GM21360 (cell line): ENCODE data around the gene COPG2.
"Not testable (repeated sequence)": the region's sequence is repeated elsewhere in the genome, so short reads cannot be mapped to it uniquely, and the experiment has no call there.

Experiments used
- ATAC-seq: cut with Tn5 transposase; IDR thresholded peaks from one replicate; pipeline ENCODE4 v1.9.1; 2021; ENCODE audit warnings: mild to moderate bottlenecking, moderate library complexity; ENCODE audit not compliant: unreplicated experiment

The COPG2 gene

GRCh38 chr7:130654850-130655249, 13.7 kb downstream of the COPG2 start:
- no peak for ATAC-seq

DNA sequence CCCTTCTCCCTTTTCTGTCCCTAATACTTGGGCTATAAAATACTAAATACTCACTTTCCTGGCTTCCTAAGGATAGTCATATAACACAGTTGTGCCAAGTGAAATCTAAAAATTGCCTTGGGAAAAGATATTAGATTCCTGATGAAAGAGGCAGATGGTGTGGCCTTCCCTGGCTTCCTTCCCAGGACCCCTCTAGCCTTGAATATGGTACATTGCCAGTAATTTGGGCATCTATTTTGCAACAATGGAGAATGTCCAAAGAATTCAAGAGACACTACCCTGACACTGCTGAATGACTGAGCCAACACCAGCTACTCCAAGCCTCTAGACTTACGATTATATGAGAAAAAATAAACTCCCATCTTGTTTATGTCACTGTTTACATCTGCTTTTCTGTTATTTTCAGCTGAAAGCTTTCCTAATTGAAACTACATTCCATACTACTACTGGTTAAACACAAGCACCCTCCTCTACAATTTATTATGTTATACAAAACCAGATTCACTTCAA, 17.9 kb downstream of the COPG2 start:
- ATAC-seq: no peak

GRCh38 chr7:130649004-130649790, 19.4 kb downstream of the COPG2 start:
- ATAC-seq: no peak

DNA sequence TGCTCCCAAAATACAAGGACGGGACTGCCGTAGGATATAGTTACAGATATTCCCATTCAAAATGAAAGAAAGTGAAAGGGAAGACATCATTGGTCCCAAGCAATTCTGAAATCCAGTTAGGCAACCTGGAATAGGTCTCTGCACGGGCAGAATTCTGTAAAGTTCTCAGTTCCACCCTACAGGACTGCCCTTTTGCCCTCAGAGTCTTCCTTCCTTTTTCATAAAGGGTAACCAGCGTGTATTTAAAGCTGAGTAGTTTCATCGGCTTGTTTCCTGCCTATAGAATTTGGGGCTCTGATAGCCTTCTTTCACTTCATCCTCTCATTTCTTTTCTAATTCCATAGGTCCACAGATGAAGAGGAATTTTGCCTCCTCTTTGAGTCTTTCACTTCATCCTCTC, 20.0 kb downstream of the COPG2 start:
- no peak for ATAC-seq

DNA sequence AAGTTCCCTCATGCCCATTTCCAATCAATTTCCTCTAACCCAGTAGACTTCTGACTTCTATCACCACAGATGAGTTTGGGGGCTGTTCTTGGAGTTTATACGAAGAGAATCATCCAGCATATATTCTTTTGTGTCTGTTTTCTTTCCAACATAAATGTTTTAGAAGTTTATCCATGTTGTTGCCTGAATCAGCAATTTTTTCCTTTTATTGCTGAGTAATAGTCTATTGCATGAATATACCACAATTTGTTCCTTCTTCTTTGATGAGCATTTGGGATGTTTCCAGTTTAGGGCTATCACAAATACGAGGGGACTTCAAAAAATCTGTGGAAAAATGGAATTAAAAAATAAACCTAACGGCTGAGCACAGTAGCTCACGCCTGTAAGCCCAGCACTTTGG, 26.2 kb downstream of the COPG2 start:
- ATAC-seq: no peak

DNA sequence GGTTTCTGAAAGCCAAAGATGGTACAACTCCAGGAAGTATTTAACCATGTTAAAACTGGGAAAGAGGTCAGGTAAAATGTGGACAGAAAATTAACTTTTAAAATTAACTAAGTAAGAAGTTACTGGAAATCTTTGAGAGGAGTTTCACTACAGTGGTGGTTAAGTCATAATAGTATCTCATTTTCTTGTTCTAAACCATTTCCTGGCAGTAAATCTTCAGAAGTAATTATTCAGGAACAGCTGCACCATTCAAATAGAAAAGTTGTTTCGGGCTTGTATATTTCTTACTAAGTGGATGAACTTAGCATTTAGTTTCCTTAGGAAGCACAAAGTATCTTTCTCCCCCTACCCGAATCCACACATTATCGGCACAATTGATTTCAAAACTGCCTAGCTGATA, 27.1 kb downstream of the COPG2 start:
- no peak for ATAC-seq

DNA sequence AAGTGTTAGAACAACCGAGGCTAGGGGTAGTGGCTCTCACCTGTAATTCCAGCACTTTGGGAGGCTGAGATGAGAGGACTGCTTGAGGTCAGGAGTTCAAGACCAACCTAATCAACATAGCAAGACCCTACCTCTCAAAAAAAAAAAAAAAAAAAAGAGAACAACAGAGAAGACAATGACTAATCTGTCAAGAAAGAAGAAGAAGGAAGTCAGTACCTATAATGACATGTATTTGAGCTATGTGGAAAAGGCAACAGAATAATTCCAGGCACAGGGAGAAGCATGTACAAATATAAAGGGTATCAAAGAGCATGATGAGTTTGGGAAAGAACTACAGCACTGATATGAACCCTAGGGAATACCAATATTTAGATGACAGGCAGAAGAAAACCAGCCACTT, 27.5 kb downstream of the COPG2 start:
- ATAC-seq: no peak

- no peak for ATAC-seq
These were observed 29.2 kb downstream of the COPG2 start for GRCh38 chr7:130639388-130639787.

DNA sequence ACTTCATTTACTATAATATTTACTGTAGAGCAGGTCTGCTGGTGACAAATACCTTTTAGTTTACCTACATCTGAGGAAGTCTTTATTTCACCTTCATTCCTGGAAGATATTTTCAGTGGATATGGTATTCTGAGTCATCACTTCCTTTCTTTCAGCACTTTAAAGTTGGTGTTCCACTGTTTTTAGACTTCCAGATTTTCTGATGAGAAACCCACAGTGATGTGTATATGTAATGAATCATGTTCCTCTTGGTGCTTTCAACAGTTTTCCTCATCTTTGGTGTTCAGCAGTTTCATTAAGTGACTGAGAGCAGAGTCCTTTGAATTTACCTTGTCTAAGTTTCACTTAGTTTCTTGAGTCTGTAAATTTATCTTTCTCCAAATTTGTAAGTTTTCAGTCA, 36.4 kb downstream of the COPG2 start:
- ATAC-seq: no peak

DNA sequence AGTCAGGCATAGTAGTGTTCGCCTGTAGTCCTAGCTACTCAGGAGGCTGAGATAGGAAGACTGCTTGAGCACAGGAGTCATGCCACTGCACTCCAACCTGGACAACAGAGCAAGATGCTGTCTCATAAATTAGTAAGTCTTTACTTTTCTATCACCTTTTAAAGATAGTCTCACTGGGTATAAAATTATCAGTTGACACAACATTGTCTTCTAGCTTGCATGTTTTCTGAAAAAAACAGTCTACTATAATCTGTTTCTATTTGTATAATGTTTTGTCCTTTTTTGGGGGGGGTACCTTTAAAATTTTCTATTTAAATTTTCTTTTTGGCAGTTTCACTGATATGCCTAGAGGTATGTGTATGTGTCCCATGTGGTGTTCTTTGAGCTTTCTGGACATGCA, 39.6 kb downstream of the COPG2 start:
- ATAC-seq: no peak

GRCh38 chr7:130627775-130628174, 40.8 kb downstream of the COPG2 start:
- no peak for ATAC-seq

DNA sequence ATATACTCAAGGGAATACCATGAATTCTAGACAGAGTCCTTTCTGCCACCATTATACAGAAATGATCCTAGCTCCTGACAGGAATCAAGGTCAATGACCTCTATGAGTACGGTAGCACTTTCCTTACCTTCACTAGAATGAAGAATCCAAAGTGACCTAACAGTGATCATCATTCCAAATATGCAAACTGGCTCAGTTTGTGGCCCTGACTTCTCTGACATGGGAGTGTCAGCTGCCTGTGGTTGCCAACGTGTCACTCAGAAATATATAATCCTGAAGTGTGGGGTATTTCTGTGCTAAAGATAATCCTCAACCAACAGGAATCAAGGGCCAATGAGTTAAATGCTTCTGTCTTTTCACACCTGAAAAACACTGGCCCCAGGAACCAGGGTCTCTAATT, 45.7 kb downstream of the COPG2 start:
- no peak for ATAC-seq

- no peak for ATAC-seq
These were observed 53.0 kb downstream of the COPG2 start for GRCh38 chr7:130615583-130615982.

GRCh38 chr7:130614449-130614848, 54.1 kb downstream of the COPG2 start:
- no peak for ATAC-seq

- ATAC-seq: no peak
These were observed 57.3 kb downstream of the COPG2 start for GRCh38 chr7:130611218-130611617.

DNA sequence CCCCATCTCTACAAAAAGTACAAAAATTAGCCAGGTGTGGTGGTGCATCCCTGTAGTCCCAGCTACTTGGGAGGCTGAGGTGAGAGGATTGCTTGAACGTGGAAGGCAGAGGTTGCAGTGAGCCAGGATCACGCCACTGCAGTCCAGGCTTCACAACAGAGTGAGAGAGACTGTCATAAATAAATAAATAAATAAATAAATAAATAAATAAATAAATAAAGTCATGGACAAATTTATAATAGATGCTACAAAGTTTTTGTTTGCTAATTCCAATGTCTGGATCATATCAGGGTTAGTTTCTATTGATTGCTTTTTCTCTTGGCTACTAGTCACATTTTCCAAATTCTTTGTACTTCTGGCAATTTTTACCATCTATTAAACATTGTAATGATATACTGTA, 61.5 kb downstream of the COPG2 start:
- not testable (repeated sequence) for ATAC-seq

DNA sequence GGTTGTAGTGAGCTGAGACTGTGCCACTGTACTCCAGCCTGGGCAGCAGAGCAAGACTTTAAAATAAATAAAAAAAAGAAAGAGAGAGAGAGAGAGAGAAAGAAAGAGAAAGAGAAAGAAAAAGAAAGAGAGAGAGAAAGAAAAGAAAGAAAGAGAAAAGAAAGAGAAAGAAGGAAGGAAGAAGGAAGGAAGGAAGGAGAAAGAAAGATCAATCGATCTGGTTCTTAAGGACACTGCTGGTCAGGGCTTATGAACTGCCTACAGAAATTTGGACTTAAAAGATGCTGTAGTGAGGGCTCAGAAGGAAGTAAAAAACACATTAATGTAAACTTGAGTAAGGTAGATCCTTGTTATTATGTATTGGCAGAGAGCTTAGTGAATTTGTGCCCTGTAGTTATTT, 62.4 kb downstream of the COPG2 start:
- no peak for ATAC-seq

DNA sequence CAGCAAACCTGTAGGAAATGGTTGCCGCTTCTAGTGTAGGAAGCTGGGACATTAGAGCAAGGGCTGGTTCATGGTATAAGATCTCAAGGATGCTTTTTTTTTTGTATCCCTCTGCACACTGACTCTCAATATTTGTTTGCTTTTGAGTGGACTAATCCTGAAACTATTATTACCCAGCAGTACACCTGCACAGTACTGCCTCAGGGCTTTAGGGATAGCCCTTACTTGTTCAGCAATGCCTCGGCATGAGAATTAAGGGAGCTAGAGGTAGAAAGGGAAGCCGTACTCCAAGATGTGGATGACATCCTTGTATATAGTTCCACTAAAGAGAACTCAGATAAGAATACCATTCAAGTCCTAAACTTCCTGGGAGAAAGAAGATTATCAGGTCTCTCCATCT, 70.5 kb downstream of the COPG2 start:
- ATAC-seq: no peak

DNA sequence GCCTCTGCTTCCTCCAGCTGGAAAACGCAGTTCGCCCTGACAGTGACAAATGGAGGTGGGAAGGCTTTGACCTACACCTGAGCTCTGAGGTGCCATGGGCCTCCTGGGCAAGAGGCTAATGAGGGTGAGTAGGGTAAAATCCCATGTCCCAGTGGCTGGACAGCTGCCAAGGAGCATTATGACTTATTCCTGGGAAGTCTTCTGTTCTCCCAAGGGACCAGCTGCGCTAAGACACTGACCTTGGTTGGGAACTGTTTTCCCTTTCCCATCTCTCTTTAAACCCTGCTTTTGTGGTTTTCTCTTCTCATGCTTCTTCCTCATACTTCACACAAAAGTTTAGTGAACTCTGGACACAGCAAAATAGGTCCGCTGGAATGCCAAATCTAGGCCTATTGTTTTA, 72.6 kb downstream of the COPG2 start:
- no peak for ATAC-seq

GRCh38 chr7:130593033-130593432, 75.5 kb downstream of the COPG2 start:
- ATAC-seq: no peak

DNA sequence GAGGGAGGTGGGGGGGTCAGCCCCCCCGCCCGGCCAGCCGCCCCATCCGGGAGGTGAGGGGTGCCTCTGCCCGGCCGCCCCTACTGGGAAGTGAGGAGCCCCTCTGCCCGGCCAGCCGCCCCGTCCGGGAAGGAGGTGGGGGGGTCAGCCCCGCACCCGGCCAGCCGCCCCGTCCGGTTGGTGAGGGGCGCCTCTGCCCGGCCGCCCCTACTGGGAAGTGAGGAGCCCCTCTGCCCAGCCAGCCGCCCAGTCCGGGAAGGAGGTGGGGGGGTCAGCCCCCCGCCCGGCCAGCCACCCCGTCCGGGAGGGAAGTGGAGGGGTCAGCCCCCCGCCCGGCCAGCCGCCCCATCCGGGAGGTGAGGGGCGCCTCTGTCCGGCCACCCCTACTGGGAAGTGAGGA, 77.1 kb downstream of the COPG2 start:
- not testable (repeated sequence) for ATAC-seq

DNA sequence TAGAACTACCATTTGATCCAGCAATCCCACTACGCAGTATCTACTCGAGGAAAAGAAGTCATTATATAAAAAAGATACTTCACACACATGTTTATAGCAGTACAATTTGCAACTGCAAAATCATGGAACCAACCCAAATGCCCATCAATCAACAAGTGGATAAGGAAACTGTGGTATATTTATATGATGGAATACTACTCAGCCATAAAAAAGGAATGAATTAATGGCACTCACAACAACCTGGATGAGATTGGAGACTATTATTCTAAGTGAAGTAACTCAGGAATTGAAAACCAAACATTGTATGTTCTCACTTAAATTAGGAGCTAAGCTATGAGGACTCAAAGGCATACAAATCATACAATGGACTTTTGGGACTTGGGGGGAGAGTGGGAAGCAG, 82.6 kb downstream of the COPG2 start:
- not testable (repeated sequence) for ATAC-seq

DNA sequence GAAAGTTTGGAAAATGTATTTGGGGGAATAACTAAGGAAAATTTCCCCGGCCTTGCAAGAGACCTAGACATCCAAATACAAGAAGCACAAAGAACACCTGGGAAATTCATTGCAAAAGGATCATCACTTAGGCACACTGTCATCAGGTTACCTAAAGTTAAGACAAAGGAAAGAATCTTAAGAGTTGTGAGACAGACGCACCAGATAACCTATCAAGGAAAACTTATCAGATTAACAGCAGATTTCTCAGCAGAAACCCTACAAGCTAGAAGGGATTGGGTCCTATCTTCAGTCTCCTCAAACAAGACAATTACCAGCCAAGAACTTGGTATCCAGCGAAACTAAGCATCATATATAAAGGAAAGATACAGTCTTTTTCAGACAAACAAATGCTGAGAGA, 93.4 kb downstream of the COPG2 start:
- not testable (repeated sequence) for ATAC-seq
